ENCODE results near the gene ZNF529. TPM values are rescaled to one million over a fixed set of nuclear protein-coding genes. Genes with fewer than 3 reads are reported as not detected.

ZNF529 gene
- total and polyA plus RNA-seq, 2 donors (not counting 1 experiment from before 2014, with no cell fraction given), result 11.1 to 33.2 TPM

- H3K4me3 ChIP-seq (ENCODE audit: control extremely low read depth in 1 of 5, extremely low read depth in 1 of 5, insufficient read depth in 1 of 5, low read depth in 2 of 5, low read length in 4 of 5), result peak overlapping the region; percentile 57 to 91 (median 88)
- H3K4me1 Mint-ChIP-seq, result peaks cover 38% of the 10 kb centered on the region
- 2% methylated on average over 5 of the region's 11 CpGs for WGBS (ENCODE audit: insufficient coverage)
Observed at GRCh38 chr19:36572593-36573019, 486 bp downstream of the ZNF529 start.

DNA sequence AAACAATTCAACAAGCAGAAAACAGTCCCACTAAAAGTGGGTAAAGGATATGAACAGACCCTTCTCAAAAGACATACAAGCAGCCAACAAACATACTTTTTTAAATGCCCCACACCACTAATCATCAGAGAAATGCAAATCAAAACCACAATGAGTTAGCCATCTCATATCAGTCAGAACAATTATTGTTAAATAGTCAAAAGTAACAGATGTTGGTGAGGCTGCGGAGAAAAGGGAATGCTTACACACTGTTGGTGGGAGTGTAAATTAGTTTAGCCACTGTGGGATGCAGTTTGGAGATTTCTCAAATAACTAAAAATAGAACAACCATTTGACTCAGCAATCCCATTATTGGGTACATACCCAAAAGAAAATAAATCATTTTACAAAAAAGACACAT lies 8.7 kb downstream of the ZNF529 start:
- Mint-ChIP-seq H3K4me3 (no peak overlapping the region), H3K27ac (no peak overlapping the region), H3K4me1 (peaks cover 10% of the 10 kb centered on the region), H3K9me3 (ENCODE audit: insufficient read depth) (peaks cover 25% of the 10 kb centered on the region), H3K27me3 (no peaks in the 10 kb centered on the region)
- Histone ChIP-seq H3K27me3 (replicated peaks in 1 of 4; ENCODE audit: control extremely low read depth in 1 of 4, control insufficient read depth in 3 of 4, insufficient read depth in 4 of 4, low read length in 3 of 4) (no peaks in the 10 kb centered on the region), H4K20me1 (ENCODE audit: control insufficient read depth, insufficient read depth, low read length, poor library complexity, severe bottlenecking) (no peaks in the 10 kb centered on the region), H3K79me2 (ENCODE audit: control insufficient read depth, insufficient read depth, low read length) (peaks cover 95% of the 10 kb centered on the region), H2AFZ (ENCODE audit: insufficient read depth, low read depth, low read length, poor library complexity, severe bottlenecking) (no peak overlapping the region), H3K4me1 (ENCODE audit: control insufficient read depth in 2 of 2, insufficient read depth in 2 of 2, low read length in 2 of 2) (no peaks in the 10 kb centered on the region), H3K4me2 (replicated peaks; ENCODE audit: low read depth, low read length, poor library complexity, severe bottlenecking) (no peak overlapping the region), H3K36me3 (replicated peaks in 1 of 2; ENCODE audit: control extremely low read depth in 1 of 2, control insufficient read depth in 1 of 2, extremely low read depth in 1 of 2, insufficient read depth in 2 of 2, low read length in 1 of 2) (peaks cover 19 to 44% of the 10 kb centered on the region in 2 experiments), H3K9ac (ENCODE audit: low read length) (no peak overlapping the region), H3K27ac (ENCODE audit: low read length in 2 of 2) (no peak overlapping the region), H3K9me3 (ENCODE audit: control extremely low read depth in 1 of 3, control insufficient read depth in 2 of 3, insufficient read depth in 1 of 3, low read length in 2 of 3) (peaks cover 6 to 60% (median 55%) of the 10 kb centered on the region in 3 donors), H3K4me3 (ENCODE audit: control extremely low read depth in 1 of 5, extremely low read depth in 1 of 5, insufficient read depth in 1 of 5, low read depth in 2 of 5, low read length in 4 of 5) (peak overlapping the region in 1 of 5 experiments; percentile 9)
- WGBS (ENCODE audit: insufficient coverage), result no CpG with 5 or more reads among the region's 1 CpG
- ChIA-PET CTCF (no interaction called here), POLR2A (no interaction called here)
- no peak for ATAC-seq (ENCODE audit: low read depth)
- intact Hi-C loops (cut with micrococcal nuclease), result no loop called here
- TF ChIP-seq, protein P1, sequence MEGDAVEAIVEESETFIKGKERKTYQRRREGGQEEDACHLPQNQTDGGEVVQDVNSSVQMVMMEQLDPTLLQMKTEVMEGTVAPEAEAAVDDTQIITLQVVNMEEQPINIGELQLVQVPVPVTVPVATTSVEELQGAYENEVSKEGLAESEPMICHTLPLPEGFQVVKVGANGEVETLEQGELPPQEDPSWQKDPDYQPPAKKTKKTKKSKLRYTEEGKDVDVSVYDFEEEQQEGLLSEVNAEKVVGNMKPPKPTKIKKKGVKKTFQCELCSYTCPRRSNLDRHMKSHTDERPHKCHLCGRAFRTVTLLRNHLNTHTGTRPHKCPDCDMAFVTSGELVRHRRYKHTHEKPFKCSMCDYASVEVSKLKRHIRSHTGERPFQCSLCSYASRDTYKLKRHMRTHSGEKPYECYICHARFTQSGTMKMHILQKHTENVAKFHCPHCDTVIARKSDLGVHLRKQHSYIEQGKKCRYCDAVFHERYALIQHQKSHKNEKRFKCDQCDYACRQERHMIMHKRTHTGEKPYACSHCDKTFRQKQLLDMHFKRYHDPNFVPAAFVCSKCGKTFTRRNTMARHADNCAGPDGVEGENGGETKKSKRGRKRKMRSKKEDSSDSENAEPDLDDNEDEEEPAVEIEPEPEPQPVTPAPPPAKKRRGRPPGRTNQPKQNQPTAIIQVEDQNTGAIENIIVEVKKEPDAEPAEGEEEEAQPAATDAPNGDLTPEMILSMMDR (IDR thresholded peaks at IDR 0.05), result no peak
- no peak for TF ChIP-seq EZH2 (IDR thresholded peaks at IDR 0.05; ENCODE audit: borderline replicate concordance, insufficient read depth, low read depth, low read length, poor library complexity, severe bottlenecking)
- no peak for DNase-seq

More at GRCh38 chr19:36572593-36573019, 486 bp downstream of the ZNF529 start:
- H3K36me3 ChIP-seq (replicated peaks in 1 of 2; ENCODE audit: control extremely low read depth in 1 of 2, control insufficient read depth in 1 of 2, extremely low read depth in 1 of 2, insufficient read depth in 2 of 2, low read length in 1 of 2), result peaks cover 15 to 22% of the 10 kb centered on the region in 2 experiments
- intact Hi-C loops (cut with micrococcal nuclease), result loop anchor here (1.0 to 10.0 kb wide), 9 partner anchors 32 to 600 kb away; partner anchors contain the start of genes SDHAF1, ZFP14, ZFP82 and ZNF260
- POLR2A ChIA-PET, result interaction anchor here (1.1 to 1.4 kb wide), 3 partner anchors 44 to 265 kb away, joined by 3 to 6 read pairs (median 4); partner anchors contain the start of genes ZFP14, ZNF260 and ZNF790
- H3K27me3 ChIP-seq (replicated peaks in 1 of 4; ENCODE audit: control extremely low read depth in 1 of 4, control insufficient read depth in 3 of 4, insufficient read depth in 4 of 4, low read length in 3 of 4), result no peaks in the 10 kb centered on the region
- H2AFZ ChIP-seq (ENCODE audit: insufficient read depth, low read depth, low read length, poor library complexity, severe bottlenecking), result peak overlapping the region; percentile 86
- ATAC-seq (ENCODE audit: low read depth), result no peak
- H3K9me3 ChIP-seq (ENCODE audit: control extremely low read depth in 1 of 3, control insufficient read depth in 2 of 3, insufficient read depth in 1 of 3, low read length in 2 of 3), result peaks cover 0 to 5% (median 4%) of the 10 kb centered on the region in 3 donors
- DNase-seq, result no peak
- Mint-ChIP-seq H3K9me3 (ENCODE audit: insufficient read depth) (no peaks in the 10 kb centered on the region), H3K27me3 (no peaks in the 10 kb centered on the region), H3K4me3 (peak overlapping the region; percentile 92), H3K27ac (peak overlapping the region; percentile 91)
- peak overlapping the region; percentile 87 for H3K4me2 ChIP-seq (replicated peaks; ENCODE audit: low read depth, low read length, poor library complexity, severe bottlenecking)
- TF ChIP-seq EZH2 (IDR thresholded peaks at IDR 0.05; ENCODE audit: borderline replicate concordance, insufficient read depth, low read depth, low read length, poor library complexity, severe bottlenecking), result no peak
- TF ChIP-seq, protein P1 (IDR thresholded peaks at IDR 0.05), result no peak
- peaks cover 76% of the 10 kb centered on the region for H3K79me2 ChIP-seq (ENCODE audit: control insufficient read depth, insufficient read depth, low read length)
- CTCF ChIA-PET, result interaction anchor here (1.0 to 1.3 kb wide), 2 partner anchors 33 to 225 kb away, joined by 3 to 4 read pairs; partner anchors contain the start of gene ZNF382
- peak overlapping the region; percentile 82 to 98 for H3K27ac ChIP-seq (ENCODE audit: low read length in 2 of 2)
- peak overlapping the region; percentile 97 for H3K9ac ChIP-seq (ENCODE audit: low read length)
- no peaks in the 10 kb centered on the region for H4K20me1 ChIP-seq (ENCODE audit: control insufficient read depth, insufficient read depth, low read length, poor library complexity, severe bottlenecking)
- H3K4me1 ChIP-seq (ENCODE audit: control insufficient read depth in 2 of 2, insufficient read depth in 2 of 2, low read length in 2 of 2), result peaks cover 18% of the 10 kb centered on the region in 2 donors
